GM21447 (cell line): ENCODE data around the gene MAMLD1.
A peak's percentile ranks its signal among the peaks of the same experiment; 100 is the strongest.

ENCODE experiments used
- ATAC-seq: cut with Tn5 transposase; IDR thresholded peaks from one replicate; pipeline ENCODE4 v1.9.1; 2021; ENCODE audit not compliant: unreplicated experiment

The MAMLD1 gene

DNA sequence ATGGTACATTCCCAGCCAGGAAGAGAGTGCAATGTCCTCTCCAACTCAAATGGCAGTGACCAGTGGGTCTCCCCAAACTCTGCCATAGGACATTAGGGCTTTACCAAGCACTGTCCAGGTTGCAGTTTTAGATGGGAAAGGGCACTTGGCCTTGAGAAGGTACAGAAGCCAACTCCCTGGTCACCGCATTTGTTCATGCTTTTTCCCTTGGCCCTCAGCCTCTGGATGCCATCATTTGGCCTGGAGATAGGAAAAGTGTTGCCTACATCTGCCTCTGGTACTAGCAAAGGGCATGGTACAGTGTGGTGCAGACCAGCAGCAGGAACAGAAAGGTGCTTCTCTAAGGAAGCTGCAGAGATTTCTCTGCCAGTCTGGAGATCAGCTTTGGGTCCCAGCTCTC, 93.8 kb downstream of the MAMLD1 start:
- ATAC-seq = no peak

DNA sequence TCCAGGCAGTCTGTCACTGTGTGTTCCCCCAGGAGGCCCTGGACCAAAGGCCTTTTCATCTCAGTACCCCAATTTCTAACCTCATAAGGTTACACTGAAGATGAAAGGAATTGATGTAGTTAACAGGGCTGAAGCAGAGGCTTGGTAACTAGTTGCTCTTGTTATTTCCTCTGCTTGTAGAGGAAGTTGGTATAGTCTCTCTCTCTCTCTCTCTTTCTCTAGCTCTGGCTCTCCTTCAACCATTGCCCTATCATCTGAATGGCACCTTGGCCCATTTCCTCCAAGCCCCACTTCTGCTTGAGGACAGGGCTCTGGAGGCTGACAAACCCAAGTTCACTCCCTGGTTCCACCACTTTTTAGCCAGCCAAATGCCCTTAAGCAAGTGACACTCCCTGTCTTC, 96.1 kb downstream of the MAMLD1 start:
- no peak for ATAC-seq

DNA sequence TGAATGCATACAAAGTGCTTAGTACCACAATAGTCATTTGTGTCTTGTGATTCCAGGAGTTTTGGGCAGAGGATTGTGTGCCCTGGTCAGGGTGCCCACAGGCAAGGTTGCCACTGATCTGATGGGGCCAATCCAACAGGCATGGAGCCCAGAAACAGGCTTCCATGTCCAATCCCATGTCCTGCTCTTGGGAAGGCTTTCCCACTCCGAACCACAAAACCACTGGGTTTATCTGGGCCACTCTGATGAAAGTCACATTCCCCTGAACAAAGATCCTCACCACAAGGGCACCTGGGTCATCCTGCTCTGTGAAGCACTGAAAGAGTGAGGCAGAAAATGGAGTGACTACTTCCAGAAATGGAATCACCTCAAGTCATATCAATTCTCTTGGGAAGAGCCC, 96.9 kb downstream of the MAMLD1 start:
- no peak for ATAC-seq

DNA sequence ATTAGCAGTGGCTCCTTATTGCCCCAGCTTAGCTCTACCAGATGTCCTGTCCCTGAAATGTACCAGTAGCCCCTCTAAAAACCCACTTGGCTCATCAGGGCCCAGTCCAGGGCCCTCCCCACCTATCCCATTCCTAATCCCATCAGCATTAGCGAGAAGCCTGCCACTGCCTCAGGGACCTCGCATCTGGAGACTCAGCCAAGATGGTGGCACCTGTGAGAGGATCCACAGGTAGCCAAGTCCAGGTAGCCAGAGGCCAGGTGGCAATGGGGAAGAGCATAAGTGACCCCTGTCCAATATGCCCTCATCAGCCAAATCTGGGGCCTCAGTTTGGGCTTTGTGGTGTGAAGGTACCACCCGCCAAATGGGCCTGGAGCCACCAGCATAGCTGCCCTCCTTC, 97.7 kb downstream of the MAMLD1 start:
- ATAC-seq = no peak

DNA sequence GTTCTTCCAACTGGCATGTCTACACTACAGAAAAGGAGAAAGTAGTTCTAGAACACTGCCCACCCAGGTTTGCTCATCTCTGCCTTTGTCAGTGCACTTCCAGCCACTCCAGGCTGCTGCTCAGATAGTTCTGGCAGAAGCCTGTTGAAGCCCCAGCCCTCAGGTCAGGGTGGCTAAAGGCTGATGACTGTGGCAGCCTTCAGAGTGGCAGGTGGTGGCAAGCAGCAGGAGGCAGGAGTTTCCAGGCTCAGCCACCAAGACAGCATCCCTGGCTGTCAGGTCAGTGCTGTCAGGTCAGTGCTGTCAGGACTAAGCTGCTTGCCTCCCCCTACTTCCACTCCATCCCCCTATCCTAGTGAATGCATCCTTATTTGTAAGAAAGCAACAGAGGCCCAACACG, 100.4 kb downstream of the MAMLD1 start:
- ATAC-seq = no peak

DNA sequence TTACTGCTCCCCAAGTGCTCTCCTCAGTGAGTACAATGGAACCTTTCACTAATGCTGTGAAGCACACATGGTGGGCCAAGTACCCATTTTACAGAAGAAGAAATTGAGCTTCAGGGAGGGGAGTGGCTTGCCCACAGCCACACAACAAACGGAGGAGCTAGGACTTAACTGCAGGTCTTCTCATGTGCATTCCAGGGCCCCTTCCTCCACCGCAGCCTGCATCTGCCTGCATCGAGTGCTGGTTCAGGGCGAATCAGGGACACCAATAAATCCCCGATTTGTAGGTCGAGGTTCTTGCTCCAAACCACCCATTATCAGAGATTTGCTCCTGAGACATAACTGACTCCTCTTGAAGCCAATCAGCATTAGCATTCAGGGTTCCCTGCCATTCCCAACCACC, 100.9 kb downstream of the MAMLD1 start:
- no peak for ATAC-seq

DNA sequence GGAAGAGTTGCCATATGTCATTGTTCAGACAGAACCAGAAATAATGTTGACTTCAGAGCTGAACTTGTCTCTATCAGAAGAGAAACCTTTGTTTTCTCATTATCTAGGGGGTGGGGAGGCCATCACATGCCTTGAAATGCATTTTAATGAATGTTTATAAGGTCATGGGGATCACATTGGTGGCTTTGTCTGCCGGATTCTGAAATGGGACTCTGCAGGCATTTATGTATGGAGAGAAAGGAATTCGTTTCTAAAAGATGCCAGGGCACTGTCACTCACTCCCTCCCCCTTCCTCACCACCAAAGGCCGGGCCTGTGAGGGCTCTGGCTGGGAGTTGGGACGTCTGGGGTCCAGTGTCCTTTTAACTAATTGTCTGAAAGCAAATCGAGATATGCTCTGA, 102.2 kb downstream of the MAMLD1 start:
- ATAC-seq = no peak

DNA sequence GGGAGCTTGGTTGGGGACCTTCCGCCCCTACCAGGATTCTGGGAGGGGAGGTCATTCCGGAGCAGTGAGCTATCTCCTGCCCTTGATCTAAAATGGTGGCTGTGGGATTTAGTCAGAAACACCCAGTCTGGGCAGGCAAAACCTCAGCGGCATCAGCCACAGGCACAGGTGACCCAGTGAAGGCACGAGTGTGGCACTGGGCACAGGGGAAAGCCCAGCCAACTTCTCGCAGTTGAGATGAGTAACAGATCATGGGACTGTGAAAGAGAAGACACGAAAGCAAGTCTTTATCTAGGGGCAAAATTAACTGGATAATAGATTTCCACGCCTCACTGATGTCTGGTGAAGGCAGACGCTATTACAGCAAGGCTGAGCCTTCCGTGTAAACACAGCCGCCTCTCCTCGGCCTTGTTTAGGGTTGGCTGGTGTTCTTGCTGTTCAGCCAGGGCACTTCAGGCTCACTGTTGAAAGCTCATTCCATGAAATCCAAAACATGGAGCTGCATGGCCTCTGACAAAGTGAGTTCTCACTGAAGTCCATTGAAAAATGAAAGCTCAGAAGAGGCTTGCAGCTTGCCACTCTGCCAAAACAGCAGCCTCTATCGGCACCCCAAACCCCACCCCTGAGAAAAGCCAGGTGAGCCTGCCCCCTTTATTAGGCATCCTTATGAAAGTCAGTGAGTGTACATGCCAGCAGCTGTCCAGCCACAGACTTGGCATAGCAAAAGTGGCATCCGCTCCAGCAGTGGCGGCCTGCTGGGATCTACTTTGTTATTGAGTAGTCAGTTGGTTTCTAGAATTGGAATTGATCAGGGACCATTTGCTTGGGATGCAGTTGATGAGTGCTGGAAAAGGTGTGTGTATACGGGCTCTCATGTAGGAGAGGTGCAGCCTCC, 103.0 kb downstream of the MAMLD1 start:
- ATAC-seq = no peak

DNA sequence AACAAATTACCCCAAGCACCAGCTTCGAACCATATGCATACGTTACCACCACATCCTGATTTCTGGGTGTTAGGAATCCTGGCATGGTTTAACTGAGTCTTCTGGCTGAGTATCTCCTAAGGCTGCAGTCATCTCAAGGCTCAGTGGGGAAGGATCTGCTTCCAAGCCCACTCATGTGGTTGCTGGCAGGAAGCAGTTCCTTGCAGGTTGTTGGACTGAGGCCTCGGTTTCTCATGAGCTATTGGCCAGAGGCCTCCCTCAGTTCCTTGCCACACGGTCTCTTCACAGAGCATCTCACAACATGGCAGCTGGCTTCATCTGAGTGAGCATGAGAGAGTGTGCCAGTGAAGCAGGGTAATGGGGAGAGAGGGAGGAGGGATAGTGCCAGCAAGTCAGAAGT, 109.2 kb downstream of the MAMLD1 start:
- ATAC-seq = no peak

DNA sequence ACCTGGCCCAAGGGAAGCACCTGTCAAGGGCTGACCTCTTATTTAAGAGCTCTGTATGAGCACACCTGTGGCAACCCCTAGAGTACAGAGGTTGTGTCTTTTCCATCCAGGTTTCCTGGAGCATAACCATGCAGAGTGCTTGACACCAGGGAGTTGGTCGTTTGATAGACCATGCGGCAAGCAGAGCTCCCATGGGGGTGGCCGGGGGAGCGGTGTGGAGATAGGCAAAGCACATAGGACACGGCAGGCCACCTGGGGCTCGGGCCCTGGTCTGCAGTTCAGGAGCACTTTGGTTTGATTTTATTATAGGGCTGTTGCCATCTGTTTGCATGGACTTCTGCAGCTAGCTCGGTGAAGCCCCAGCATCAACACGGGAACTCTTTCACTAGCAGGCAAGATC, 110.3 kb downstream of the MAMLD1 start:
- no peak for ATAC-seq

DNA sequence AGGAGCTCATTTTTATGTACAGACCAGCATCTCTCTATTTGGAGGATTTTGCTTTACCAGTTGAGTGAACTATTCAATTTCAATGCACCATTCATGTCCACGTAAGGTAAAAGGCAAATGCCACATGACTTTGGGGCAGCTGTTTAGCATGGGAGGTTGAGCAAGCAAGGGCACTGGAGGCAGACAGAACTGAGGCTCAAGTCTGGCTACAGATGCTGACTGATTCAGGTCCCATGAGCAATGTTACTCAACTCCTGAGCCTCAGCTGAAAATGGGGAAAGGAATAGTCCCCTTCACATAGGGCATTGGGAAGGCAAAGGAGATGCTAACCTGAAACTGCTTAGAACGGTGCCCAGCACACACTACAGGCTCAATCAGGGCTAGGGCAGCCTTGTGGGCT, 112.3 kb downstream of the MAMLD1 start:
- no peak for ATAC-seq

DNA sequence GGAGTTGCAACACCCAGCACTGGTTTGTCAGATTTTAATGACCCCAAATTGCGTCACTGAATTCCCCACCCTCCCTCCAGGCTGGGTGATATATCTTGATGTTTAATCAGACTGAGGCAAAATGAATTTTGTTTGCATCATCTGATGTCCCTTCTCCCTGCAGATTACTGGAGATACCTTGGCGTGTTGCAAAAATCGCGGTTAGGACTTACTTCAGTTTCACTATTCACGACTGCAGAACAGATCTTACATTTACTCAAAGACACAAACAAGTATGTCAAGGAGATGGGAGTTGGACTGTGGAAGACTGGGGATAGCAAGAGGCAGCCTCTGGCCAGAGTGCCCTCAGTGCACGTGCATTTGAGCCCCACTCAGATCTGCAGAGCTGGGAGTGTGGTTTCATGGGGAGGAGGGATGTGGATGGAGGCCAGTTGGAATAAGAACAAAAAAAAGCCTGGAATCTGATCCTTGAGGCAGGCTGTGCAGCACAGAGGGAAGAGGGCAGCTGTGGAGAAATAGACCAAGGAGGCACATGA, 113.1 kb downstream of the MAMLD1 start:
- no peak for ATAC-seq

DNA sequence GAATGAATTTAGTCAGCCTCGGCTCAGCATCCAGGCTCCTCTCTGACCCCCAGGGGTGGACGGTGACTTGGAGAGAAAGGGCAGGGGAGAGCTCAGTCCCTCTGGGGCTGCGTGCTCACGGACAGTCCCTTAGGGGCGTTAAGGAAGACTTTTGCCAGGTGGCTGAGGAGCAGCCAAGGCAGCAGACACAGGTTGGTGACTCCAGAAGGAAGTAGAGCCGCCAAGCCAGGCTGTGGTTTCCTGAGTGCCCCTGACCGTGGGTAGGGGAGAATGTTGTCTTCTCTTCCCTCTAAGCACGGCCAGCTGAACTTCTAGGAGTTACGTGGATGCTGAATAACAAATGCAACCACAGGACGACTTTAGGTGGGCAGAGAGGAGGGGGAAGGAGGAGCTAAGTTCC, 114.3 kb downstream of the MAMLD1 start:
- ATAC-seq = no peak

DNA sequence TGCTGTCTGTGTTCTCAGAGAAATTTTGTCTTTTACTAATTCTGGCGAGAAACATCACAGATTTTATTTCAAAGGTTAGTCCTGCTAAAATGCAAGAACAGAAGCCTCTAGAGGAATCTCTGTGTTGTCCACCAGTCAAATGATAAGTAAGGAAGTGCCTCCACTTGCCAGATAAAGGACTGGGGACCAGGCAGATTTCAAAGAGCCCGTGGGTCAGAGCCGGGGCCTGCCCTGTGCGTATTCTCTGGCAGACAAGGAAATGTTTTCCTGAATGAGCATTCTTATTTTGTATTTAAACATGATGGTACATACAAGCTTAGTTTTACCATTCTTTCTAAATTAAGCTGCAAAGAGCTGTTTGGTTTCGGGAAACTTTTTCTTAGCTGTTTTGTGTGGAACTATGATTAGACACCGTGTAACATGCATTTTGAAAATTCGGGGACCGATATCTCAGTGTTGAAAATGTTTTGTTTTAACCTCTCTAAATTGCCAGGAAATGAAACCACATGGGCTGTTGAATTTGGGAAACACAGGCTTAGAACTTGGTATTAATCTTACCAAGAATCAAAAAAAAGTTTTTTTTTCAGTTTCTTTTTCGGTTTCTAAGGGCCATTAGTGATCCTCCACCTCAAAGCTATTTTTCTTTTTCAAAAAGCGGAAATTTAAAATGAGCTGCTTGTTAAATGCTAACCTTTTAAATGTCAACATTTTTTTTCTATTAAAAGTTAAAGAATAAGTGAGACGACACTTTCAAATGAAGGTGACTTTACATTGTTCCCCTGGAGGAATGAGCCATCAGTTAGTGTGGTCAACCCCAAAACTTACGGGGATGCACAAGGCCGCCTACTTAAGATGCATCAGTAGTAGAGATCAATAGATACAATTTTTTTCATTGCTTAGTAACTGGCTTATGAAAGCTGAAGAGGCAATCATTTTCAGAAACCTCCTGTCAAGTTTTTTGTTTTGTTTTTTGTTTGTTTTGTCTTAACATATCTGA, 115.7 kb downstream of the MAMLD1 start:
- ATAC-seq = peak; percentile 75

DNA sequence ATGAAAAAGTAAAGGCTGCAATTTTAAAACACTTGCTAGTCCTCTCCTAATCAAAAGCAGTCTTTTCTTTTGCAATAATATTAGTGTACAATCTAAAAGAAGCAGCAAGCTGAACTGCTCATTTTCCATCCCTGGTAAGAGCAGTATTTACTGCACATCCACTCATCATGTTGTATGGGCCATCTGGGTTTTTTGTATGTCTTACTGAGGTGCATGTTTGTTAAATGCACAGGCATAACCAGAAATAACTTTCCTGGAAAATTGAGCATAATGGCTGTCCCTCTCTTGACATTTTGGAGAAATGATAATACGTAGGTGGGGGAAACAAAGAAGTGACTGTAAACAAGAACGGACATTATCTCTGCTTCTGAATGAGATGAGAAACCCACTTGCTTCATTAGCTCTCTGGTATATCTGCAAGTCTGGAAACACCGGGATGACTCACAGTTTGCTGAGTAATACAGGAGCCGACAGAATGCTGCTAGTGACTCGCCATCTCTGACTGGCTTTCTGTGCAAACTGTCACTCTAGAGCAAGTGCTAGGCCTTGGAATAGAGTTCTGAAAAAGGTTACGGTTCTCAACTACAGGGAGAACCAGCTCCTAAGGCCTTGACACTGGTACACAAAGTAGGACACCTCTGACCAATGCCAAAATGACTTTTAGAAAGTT, 119.6 kb downstream of the MAMLD1 start:
- ATAC-seq = no peak

DNA sequence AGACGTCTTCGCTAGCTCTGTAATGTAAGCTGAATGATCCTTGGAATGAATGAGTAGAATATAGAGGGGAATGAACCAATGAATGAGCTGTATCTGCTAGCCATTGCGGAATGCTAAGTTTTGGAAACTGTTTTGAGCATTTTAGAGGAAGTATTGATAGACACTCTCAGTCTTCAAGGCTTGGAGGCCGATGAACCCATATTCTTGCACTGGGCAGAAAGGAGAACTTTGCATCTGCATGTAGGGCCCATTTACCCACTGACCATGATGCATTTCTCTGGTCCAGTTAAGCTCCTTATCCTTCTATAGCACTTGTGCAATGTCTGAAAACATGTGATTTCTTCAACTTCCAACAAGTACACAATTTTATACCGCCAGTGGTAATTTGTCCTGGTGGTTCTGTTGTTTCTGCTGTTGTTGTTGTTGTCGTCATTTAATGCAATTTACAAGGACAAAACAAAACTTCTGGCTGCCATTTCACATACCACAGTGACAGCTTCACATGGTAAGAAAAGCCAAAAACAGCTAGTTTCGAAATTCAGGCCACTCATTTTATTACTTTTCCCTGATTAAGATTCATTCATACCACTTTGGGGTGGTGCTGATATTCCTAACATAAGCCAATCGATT, 120.4 kb downstream of the MAMLD1 start:
- ATAC-seq = no peak

DNA sequence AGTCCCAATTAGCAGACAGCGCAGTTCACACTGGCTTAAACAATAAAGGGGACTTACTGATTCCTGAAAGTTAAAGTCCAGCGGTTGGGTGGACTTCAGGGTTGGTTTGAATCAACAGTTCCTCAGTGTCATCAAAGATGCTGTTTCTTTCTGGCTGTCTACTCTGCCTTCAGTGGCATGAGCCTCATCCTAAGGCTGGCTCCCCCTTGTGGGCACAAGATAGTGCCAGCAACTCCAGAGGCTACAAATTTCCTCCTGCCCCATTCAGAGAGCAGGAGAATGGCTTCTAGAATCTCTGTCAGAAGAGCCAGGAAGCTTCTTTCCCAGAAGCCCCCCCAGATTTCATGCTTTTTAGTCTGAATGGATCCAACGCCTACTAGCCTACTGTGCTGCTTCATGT, 122.9 kb downstream of the MAMLD1 start:
- ATAC-seq = no peak

DNA sequence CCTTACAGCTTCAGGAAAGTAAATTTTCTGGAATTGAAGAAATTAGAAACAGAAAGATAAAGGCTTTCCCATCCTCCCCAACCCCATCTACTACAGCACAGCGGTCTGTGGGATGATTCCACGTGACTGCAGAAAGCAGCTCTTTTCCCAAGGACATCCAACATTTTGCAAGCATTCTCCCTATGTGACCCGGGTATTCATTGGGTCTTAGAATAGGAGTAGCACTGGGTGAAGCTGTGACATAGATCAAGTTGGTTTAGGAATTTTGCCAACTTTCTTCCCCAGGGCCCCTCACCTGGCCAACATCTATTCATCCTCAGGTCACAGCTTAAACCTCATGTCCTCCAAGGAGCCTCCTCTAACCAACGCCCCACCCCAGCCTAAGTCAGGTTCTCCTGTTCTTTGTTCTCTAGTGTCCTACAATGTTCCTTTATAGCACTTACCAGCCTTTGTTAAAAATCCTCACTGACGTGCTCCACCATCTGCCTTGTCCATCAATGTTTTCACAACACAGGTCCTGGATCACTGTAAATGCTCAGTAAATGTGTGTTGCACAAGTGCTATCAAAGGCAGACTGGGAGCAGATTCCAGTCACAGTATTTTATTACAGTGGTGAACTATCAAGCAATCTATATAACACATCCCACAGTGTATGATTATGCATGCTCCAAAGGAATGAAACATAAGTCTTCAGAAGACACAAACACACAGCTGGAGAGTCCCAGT, 124.4 kb downstream of the MAMLD1 start:
- ATAC-seq = no peak

DNA sequence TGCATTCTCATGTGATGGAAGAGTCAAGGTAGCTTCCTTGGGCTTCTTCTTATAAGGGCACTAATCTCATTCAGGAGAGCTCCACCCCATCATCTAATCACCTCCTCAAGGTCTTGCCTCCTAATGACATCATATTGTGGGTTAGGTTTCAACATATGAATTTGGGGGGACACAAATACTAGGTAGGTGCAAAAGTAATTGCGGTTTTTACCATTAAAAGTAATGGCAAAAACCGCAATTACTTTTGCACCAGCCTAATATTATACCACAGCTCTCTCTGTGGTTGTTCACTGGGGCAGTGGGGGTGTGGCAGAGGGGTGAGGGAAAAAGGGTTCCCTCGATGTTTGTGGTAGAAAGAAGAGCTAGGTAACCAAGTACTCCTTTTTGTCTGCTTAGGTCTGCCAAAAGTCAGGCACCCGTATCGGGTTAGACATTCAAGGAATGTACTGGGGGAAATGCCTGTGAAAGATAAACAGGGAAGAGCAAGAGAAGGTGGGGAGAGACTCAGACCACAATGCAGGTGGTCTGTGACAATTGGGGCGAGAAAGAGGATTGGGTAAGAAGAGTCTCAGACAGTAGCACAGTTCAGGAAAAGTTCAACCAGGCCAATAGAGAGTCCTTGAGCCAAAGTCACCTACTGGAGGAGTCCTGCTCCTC, 126.4 kb downstream of the MAMLD1 start:
- no peak for ATAC-seq
